Measurements from ENCODE around the gene MRPS34.

MRPS34 gene

DNA sequence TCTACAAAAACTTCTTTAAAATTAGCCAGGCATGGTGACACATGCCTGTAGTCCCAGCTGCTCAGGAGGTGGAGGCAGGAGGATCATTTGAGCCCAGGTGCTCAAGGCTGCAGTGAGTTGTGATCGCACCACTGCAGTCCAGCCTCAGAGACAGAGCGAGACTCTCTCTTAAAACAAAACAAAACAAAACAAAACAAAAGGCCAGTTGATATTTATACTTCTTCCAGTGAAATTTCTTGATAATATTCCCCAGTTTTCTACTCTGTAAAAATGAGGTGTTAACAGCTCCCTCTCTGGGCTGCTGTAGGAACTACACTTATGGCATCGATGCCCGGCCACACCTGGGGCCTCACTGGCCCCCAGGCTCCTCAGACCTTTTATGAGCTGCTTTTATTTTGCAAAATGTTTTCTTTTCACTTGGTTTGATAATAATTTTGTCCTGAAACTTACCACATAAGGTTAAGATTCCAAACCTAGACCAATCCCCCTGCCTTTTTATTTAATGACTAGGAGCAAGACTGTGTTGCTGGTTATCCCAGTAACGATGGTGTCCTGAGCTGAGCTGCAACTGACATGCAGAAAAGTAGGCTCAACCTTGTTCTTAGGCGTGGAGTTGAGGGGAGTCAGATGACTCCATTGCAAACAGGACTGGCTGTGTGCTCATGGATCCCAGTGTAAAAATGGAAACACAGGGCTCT lies 49.3 kb downstream of the MRPS34 start:
- no peak for DNase-seq

Data from NCI-H1417 treated with DMSO at 0.1 percent for 48 hours (cell line).